GM10847 (cell line): ENCODE data around the gene BIN1.

Experiments used
- POLR2A ChIP-seq: IDR thresholded peaks from 2 replicates; pipeline ENCODE4 v1.6.1; 2011; ENCODE audit not compliant: insufficient read length; ENCODE audit errors: extremely low read depth

Gene BIN1

DNA sequence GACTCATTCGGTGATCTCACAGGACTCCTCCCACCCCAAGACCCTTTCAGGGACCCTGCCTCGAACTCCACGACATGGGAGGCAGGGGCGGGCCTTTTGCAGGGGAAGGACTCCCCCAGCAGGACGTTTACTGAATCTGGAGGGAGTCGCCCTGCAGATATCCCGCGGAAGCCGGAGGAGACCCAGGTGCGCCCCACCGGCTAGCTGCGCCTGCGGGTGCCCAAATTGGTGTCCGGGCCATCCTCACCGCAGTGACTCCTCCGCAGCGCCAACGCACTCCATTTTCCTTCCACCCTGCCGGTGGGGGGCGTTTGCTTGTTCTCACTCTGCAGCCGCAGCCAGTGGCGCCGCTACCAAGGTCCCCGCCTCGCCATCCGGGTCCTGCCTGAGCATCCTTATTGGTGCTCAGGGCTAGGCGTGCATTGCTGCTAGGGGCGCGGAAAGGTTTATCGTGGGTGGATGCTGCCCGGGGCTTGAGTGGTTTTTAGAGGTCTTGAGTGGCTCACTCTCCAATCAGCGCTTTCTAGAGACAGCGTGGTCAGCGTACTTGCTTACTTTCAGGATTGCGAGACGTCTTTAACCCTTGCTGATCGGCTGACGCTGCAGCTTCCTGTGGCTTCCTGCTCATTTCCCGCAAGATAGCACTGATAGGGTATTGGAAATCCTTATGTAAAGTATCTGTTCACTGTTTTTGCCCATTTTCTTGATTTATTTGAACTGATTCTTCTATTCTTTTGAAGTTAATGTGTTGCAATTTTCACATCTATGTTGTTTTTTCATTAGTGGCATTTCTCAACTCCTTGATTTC, 81.4 kb downstream of the BIN1 start:
- TF ChIP-seq POLR2A: no peak

DNA sequence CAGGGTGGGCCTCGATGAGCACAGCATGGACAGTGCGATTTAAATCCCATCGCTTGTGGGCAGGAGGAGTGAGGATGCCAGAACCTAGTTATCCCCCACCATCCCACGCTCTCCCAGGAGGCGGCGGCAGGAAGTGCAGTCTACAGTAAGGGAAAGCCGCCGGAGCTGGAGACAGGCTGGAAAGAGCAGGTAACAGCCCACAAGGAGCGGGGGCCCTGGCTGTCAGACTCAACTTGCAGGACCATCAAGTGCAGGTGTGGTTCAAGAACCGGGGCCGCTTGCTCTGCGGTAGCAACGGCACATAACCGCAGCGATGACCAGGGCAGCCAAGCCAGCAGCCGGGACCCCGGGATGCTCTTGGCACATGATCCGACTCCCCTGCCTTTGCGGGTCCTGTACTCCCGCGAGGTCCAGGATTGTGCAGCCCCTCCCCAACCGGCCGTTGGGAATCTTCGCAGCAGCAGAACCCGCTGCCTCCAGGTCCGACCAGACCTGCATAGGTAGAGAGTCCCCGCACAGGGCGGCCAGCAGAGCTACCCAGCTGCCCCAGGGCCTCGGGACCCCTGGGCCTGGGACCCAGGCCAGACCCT, 82.1 kb downstream of the BIN1 start:
- TF ChIP-seq POLR2A: no peak

DNA sequence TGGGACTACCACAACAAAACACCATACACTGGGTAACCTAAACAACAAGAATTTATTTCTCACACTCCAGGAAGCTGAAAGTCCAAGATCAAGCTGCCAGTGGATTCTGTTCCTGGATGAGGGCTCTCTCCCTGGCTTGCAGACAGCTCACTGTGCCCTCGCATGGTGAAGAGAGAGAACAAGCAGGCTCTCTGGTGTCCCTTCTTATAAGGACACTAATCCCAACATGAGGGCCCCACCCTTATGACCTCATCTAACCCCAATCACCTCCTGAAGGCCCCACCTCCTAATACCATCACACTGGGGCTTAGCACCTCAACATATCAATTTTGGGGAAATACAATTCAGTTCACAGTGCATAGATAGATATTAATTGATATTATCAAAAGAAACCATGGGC, 83.5 kb downstream of the BIN1 start:
- TF ChIP-seq POLR2A: no peak

DNA sequence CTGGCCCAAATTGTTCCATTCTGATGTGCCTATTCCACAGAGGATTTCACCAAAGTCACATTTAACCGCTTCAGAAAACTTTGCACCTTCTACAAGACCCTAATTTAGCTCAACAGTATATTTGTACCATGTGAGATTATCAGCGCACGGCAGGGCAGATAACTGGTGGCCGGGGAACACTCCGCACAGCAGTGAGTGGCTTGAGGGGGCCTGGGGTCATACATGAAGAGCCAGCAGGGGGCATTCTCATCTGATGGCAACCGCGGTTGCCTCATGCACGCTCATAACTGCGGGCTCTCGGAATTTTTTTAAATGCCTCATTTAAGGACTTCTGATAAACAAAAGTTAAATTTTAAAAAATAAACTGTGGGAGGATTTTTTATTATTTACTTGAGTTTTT, 84.1 kb downstream of the BIN1 start:
- TF ChIP-seq POLR2A: no peak

DNA sequence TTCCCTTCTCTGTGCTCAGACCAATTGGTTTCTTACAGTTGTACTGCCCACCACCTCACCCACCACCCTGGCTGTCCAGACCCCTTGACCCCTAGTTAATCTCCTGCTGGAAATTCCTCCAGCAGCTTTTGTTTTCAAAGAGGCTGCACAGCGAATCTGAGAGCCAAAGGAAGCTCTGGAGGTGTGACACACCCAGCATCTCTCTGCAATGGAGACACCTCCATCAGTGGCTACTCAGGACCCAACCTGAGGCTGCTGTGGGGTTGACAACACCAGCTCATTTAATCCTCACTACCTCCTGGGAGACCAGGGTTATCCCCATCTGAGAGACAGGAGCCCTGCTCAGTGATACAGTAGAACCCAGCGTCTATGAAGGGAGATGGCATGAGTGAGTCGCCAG, 86.4 kb downstream of the BIN1 start:
- no peak for TF ChIP-seq POLR2A

DNA sequence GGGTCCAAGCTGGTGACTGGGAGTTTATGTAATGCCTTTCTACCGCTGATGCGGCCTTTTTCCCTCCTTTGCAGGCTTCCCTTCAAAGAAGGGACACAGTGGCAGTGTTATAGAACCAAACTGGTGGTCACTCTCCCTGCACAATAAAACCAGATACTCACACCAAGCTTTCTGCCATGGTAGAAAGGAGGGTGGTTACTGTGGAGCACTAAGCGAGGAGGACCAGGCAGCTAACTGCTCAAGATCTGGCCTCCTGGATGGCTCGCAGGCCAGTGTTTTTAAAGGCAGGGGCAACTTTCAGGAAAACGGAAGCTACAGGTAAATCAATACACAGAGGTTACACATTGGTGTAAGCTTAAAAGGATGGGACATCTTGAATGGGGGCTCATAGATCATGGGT, 89.4 kb downstream of the BIN1 start:
- no peak for TF ChIP-seq POLR2A

DNA sequence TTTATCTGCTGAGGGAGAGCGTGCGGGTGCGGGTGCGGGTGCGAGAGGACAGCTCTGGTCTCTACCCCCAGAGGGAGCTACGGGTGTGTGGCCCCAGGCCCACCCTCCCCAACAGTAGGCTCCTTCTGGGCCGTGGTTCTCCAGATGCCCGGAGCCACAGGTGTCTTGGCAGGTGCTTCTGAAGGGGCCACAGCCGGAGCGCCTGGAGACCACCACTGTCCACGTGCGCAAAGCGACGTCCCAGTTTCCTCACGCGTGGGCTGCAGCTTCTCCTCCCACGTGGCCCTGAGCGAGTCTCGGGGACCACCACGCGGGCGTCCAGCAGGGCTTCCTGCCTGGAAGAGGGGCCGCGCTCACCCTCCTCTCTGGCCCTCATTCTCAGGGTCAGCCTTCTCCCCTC, 90.6 kb downstream of the BIN1 start:
- TF ChIP-seq POLR2A: no peak

DNA sequence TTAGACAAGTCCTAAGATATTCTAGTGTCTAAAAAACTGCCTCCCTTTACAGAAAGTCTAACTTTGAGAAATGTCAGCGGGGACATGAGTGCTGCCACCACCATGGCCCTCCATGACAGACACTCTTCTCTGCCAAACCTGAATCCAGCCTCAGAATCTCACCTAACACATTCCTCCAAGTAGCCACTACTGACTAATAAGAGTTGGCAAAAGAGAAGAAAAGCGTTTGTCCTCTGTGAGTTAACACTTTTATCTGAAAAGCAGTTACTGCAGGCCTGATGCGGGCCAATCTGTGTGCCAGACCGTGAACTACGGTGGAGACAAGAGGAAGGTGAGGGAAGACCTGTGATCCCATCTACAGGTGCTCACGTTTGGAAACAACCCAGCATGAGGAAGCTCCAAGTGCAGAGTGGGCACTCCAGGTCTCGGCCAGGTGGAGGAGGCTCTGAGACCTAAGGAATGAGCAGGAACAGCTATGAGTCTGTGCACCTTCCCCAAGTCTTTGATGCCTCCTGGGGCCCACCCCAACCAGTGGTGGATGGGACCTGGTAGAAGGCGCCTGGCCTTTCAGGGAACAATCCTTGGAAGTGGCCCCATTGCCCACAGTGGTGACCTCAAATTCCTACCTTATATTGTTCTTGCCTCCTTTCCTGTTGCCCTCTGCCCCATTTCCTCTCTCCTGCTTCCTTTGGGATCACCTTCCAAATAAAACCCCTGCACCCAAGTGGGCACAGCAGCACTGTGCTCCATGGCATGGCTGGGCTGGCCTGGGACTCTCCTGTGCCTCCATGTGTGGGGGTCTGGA, 91.6 kb downstream of the BIN1 start:
- TF ChIP-seq POLR2A: no peak

DNA sequence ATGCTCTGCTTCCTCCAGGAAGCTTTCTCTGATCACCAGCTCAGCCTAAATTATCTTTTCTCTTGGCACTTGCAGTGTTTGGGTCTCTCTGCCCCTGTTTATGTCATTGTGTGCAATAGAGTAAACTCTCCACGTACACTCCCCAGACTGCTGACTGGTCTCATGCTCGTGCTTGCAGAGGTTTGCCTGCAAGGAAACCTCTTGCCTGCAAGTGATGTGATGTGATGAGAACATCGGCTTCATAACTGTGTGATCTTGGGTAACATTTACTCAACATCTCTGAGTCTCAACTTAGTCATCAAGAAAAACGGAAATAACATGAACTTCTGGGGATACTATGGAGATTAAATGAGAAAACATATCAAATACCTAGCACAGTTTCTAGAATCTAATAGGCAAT, 92.3 kb downstream of the BIN1 start:
- TF ChIP-seq POLR2A: no peak

DNA sequence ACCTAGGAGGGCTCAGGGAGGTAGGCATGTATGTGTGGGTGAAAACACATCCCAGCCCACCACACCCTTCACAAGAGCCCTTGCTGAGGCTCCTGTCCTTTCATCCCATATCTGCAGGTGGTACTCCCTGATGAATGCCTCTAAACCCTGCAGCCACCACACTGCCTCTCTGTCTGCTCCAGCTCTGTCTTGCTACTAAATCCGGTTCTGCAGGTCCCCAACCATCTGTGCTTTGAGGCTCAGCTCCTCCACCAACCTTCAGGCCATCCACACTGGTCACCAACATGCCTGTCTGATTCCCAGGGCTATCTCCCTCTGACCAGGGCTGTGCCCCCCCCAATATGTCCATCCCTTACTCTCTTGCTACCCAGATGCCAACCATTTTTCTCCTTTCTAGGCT, 92.7 kb downstream of the BIN1 start:
- no peak for TF ChIP-seq POLR2A

DNA sequence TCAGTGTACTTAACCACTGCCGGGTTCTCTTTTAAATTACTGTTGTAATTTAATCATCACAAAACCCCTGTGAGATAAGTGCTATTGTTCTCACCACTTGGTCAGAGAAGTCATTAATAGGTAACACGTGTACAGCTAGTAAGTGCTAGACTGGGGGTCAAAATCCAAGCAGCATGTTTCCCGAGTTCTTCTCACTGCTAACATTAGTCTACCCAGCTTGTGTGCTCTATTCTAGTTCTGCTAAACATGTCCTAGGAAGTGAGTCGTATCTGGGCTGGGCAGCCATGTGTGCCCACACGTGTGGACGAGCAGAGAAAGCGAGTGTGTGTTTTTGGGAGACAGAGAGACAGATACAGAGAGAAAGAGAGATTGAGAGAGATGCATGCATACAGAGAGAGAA, 94.1 kb downstream of the BIN1 start:
- TF ChIP-seq POLR2A: no peak

DNA sequence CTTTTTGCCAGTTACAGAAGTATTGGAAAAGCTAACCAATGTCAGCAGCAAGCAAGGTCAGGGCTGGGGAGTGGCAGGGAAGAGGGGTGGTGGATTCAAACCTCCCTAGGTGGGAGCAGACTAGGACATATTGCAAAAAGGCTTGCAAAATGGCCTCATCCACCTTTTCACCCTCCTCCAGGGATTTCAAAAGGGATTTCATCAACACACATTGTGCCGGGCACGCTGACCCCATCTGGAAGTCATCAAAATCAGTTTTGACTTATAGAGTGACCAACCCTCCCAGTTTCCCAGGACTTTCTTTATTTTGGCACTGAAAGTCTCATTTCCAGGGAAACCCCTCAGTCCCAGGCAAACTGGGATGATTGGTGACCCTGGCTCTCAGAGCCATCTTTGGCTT, 94.7 kb downstream of the BIN1 start:
- TF ChIP-seq POLR2A: no peak

DNA sequence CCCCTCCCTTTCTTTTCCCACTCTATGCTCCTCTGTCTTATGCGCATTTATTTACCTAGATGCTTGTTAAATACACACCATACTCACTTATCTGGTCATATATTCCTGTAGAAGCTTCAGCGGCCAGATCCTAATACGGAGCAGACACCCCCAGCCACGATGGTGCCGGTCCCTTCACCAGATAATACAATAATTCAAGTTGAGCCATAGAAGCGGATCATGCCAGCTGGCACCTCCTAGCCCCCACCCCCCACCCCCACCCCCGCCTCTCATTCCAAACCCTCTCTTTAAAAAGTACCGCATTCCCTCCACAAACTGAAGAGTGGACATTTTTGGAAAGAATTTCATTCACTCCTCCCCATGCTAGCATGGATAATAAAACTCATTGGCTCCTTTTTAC, 95.2 kb downstream of the BIN1 start:
- no peak for TF ChIP-seq POLR2A

DNA sequence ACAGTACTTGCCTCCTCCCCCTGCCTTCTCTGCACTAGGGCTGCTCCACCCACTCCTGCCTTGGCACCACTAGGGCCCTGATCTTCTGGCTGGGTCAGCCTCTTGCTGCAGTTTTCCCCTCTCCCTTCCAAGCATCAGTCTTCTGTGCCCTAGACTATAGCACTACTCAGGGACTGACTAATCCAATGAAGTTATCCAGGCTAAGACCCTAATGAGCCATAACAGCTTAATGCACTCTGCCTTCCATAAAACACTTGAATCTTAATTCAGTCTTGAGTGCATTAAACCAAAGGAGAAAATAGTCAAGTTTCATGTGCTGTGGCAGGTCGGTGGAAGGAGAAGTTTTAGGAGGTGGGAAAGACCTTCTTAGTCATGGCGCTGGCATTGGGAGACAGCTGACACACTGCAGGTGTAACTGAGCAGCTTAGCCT, 95.7 kb downstream of the BIN1 start:
- TF ChIP-seq POLR2A: no peak

DNA sequence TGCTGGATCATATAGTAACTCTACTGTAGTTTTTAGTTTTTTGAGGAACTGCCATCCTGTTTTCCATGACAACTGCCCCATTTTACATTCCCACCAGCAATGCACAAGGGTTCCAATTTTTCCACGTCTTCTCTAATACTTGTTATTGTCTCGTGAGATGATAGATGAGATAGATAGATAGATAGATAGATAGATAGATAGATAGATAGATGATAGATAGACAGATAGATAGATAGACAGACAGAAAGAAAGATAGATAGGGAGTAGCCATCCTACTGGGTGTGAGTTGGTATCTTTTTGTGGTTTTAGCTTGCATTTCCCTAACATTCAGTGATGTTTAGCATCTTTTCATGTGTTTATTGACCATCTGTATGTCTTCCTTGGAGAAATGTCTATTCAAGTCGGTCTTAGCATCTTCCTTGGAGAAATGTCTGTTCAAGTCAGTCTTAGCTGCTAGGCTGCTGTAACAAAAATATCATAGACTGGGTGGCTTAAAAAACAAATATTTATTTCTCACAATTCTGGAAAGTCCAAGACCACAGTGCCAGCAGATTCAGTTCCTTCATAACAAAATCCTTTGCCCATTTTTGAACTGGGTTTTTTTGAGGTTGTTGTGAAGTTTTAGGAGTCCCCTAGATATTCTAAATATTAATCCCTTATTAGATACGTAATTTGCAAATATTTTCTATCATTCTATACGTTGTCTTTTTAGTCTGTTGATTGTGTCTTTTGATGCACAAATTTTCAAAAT, 98.5 kb downstream of the BIN1 start:
- TF ChIP-seq POLR2A: no peak
